Activated CD4-positive, alpha-beta memory T cell treated with anti-CD3 and anti-CD28 coated beads for 36 hours (primary cell): ENCODE results near the gene PCSK5. TPM values are rescaled to one million over a fixed set of nuclear protein-coding genes. Genes with fewer than 3 reads are reported as not detected.
"Not testable (repeated sequence)": the region's sequence is repeated elsewhere in the genome, so short reads cannot be mapped to it uniquely, and the experiment has no call there.

Experiments
- CTCF ChIA-PET: fragments of 350-600 bp; sonication (Branson Sonifier 250); formaldehyde crosslinking; loops from one replicate; lab custom pipeline; 2021; ENCODE audit warnings: antibody characterized with exemption, inconsistent platforms; lab: Charles Lee
- POLR2A ChIA-PET: fragments of 350-600 bp; sonication (Branson Sonifier 250); formaldehyde crosslinking; loops from one replicate; lab custom pipeline; 2021; ENCODE audit warnings: antibody characterized with exemption; lab: Charles Lee
- DNase-seq: peaks from one replicate; pipeline ENCODE4 v3.0.0-alpha.2; 2020
- H3K27ac Mint-ChIP-seq: one replicate; pipeline ENCODE4 v1.8.0; 2021; ENCODE audit warnings: mixed read lengths
- H3K27me3 Mint-ChIP-seq: one replicate; pipeline ENCODE4 v1.8.0; 2021; ENCODE audit warnings: mixed read lengths
- H3K36me3 Mint-ChIP-seq: one replicate; pipeline ENCODE4 v1.8.0; 2021; ENCODE audit warnings: mixed read lengths
- H3K4me1 Mint-ChIP-seq: one replicate; pipeline ENCODE4 v1.8.0; 2021; ENCODE audit warnings: low read depth, mixed read lengths
- H3K4me3 Mint-ChIP-seq: one replicate; pipeline ENCODE4 v1.8.0; 2021; ENCODE audit warnings: mild to moderate bottlenecking, mixed read lengths
- H3K9me3 Mint-ChIP-seq: one replicate; pipeline ENCODE4 v1.8.0; 2021; ENCODE audit warnings: mixed read lengths
- intact Hi-C: fragments of 100-400 bp; cut with micrococcal nuclease; formaldehyde crosslinking; loops from one replicate; pipeline ENCODE4 v1.15.1; 2023
- total RNA-seq, 2 experiments: library from RNA; stranded (reverse); gene quantifications; one replicate each; pipeline ENCODE4 v1.2.3, GENCODE V29; 2021

The PCSK5 gene
- total RNA-seq, 2 experiments from 2014 or later, result 2.0 to 2.1 TPM

DNA sequence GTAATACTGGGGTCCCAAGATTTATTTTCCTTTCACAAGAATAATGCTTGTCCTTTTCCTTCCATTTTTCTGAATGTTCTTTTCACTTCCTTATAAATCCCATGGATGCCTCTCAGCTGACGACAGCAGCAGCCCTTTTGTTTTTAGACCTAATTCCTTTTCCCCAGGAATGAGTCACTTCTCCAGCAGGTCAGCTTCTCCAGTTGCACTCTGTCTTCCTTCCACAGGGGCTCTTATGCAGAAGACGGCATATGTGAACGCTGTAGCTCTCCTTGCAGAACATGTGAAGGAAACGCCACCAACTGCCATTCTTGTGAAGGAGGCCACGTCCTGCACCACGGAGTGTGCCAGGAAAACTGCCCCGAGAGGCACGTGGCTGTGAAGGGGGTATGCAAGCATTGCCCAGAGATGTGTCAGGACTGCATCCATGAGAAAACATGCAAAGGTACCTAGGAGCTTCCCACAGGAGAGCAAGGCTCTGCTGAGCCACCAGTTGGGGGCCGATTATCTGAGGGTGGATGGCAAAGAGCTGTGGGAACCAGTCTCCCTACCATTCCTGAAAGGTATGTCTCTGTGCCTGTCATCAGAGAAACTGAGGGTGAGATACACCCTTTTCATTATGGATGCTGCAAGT, 430.8 kb downstream of the PCSK5 start:
- CTCF ChIA-PET, result no interaction called here
- H3K36me3 Mint-ChIP-seq, result no peaks in the 10 kb centered on the region
- H3K27me3 Mint-ChIP-seq, result peaks cover 2% of the 10 kb centered on the region

DNA sequence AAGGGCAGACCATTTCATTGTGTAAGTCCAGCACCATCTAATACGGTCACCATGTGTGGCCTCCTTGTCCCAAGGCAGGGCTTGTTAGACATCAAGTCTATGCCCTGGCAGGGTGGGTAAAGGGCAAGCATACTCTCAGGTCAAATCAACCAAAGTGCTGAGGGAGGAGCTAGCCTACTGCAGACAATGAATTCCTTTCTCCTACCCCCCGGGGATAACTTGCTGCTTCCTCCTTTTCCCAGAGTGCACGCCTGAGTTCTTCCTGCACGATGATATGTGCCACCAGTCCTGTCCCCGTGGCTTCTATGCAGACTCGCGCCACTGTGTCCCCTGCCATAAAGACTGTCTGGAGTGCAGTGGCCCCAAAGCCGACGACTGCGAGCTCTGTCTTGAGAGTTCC, 432.3 kb downstream of the PCSK5 start:
- peaks cover 2% of the 10 kb centered on the region for H3K27me3 Mint-ChIP-seq
- H3K27ac Mint-ChIP-seq, result no peak overlapping the region
- H3K4me3 Mint-ChIP-seq, result no peak overlapping the region
- ChIA-PET POLR2A (no interaction called here), CTCF (interaction anchor here (0.6 kb wide), 1 partner anchor 71 kb away, joined by 5 read pairs; the partner anchor contains the start of gene RFK)
- intact Hi-C loops, result no loop called here
- no peaks in the 10 kb centered on the region for H3K36me3 Mint-ChIP-seq
- H3K9me3 Mint-ChIP-seq, result no peaks in the 10 kb centered on the region
- DNase-seq, result no peak
- no peaks in the 10 kb centered on the region for H3K4me1 Mint-ChIP-seq

More for the DNA sequence above, 430.8 kb downstream of the PCSK5 start:
- intact Hi-C loops, result no loop called here
- DNase-seq, result no peak
- no peak overlapping the region for H3K4me3 Mint-ChIP-seq
- POLR2A ChIA-PET, result no interaction called here
- H3K4me1 Mint-ChIP-seq, result no peaks in the 10 kb centered on the region
- no peaks in the 10 kb centered on the region for H3K9me3 Mint-ChIP-seq
- no peak overlapping the region for H3K27ac Mint-ChIP-seq

DNA sequence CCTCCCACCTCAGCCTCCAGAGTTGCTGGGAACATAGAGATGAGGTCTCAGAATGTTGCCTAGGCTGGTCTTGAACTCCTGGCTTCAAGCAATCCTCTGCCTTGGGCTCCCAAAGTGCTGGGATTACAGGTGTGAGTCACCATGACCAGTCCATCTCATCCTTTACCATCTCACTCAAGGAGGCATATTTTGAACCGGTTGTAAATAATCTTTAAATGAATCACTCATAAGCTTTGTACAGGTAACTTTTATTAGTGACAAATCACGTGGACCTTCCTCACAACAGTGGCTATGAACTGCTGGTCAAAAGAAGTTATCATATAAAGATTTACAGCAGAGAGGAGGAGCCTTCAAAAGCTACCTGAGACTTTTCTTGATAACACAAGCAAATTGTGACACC, 433.0 kb downstream of the PCSK5 start:
- Mint-ChIP-seq H3K27me3 (peaks cover 5% of the 10 kb centered on the region), H3K36me3 (no peaks in the 10 kb centered on the region), H3K4me3 (no peak overlapping the region), H3K27ac (no peak overlapping the region), H3K4me1 (no peaks in the 10 kb centered on the region), H3K9me3 (no peaks in the 10 kb centered on the region)
- ChIA-PET POLR2A (no interaction called here), CTCF (interaction anchor here (0.6 kb wide), 1 partner anchor 71 kb away, joined by 5 read pairs; the partner anchor contains the start of gene RFK)
- no peak for DNase-seq
- intact Hi-C loops, result no loop called here

DNA sequence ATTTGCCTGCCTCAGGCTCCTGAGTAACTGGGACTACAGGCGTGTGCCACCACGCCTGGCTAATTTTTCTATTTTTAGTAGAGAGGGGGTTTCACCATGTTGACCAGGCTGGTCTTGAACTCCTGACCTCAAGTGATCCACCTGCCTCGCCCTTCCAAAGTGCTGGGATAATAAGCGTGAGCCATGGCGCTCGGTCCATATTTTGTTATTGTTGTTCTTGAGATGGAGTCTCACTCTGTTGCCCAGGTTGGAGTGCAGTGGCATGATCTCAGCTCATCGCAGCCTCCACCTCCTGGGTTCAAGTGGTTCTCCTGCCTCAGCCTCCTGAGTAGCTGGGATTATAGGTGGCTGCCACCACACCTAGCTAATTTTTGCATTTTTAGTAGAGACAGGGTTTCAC, 433.6 kb downstream of the PCSK5 start:
- CTCF ChIA-PET, DNase-seq, H3K36me3 Mint-ChIP-seq, H3K27me3 Mint-ChIP-seq, POLR2A ChIA-PET, H3K4me3 Mint-ChIP-seq, H3K9me3 Mint-ChIP-seq, H3K27ac Mint-ChIP-seq, H3K4me1 Mint-ChIP-seq, intact Hi-C loops: not testable (repeated sequence)

DNA sequence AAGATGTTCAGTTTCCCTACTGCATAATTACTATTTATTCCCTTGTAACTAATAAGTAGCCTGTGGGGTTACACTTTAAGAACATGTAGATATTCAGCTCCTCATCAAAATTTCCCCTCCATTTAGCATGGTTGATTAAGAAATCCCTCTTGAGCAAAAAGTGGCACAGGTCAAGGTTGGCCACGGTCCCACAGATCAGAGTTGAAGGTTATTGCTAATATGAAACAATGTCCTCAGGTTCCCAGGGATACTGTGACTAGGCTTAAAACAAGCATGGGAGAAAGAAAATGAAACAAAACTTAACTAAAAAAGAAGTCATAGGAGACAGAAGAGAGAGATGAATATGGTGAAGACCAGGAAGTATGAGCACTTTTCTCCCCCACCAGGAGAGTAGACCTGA, 439.6 kb downstream of the PCSK5 start:
- no peaks in the 10 kb centered on the region for H3K9me3 Mint-ChIP-seq

DNA sequence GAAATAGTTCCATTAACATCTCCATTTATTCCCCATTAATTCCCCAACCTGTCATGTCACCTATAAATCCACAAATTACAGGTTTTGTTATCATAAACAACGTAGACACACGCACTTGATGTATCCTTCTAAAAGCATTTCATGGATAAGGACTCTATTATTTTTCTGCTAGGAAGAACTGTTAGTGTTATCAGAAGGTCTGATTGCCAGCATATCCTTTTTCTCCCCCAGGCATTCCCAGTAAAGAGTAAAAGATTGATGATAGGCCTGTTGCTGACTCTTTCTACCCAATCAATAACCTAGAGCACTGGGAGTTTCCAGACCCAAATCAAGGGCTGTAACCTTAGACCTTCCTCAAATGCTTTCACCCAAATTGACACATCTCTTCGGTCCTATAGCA, 442.9 kb downstream of the PCSK5 start:
- H3K27me3 Mint-ChIP-seq, result peaks cover 8% of the 10 kb centered on the region
- H3K9me3 Mint-ChIP-seq, result no peaks in the 10 kb centered on the region
- intact Hi-C loops, result no loop called here
- DNase-seq, result no peak
- CTCF ChIA-PET, result no interaction called here
- no peaks in the 10 kb centered on the region for H3K36me3 Mint-ChIP-seq
- no peak overlapping the region for H3K27ac Mint-ChIP-seq
- H3K4me1 Mint-ChIP-seq, result no peaks in the 10 kb centered on the region
- H3K4me3 Mint-ChIP-seq, result no peak overlapping the region
- POLR2A ChIA-PET, result no interaction called here

More for the DNA sequence above, 439.6 kb downstream of the PCSK5 start:
- Mint-ChIP-seq H3K36me3 (no peaks in the 10 kb centered on the region), H3K4me1 (no peaks in the 10 kb centered on the region), H3K27me3 (peaks cover 9% of the 10 kb centered on the region), H3K4me3 (no peak overlapping the region), H3K27ac (no peak overlapping the region)
- POLR2A ChIA-PET, result no interaction called here
- CTCF ChIA-PET, result no interaction called here
- intact Hi-C loops, result no loop called here
- DNase-seq, result no peak

DNA sequence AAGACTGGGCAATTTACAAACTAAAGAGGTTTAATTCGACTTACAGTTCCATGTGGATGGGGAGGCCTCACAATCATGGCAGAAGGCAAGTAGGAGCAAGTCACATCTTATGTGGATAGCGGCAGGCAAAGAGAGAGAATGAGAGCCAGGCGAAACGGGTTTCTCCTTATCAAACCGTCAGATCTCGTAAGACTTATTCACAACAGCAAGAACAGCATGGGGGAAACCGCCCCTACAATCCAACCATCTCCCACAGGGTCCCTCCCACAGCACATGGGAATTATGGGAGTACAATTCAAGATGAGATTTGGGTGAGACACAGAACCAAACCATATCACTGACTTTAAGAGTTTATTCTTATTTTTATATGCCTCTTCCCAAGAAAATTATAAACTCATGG, 443.5 kb downstream of the PCSK5 start:
- H3K27me3 Mint-ChIP-seq, result peaks cover 12% of the 10 kb centered on the region
- DNase-seq, result no peak
- no peak overlapping the region for H3K4me3 Mint-ChIP-seq
- no peak overlapping the region for H3K27ac Mint-ChIP-seq
- intact Hi-C loops, result no loop called here
- CTCF ChIA-PET, result no interaction called here
- no peaks in the 10 kb centered on the region for H3K36me3 Mint-ChIP-seq
- no peaks in the 10 kb centered on the region for H3K4me1 Mint-ChIP-seq
- POLR2A ChIA-PET, result no interaction called here
- no peaks in the 10 kb centered on the region for H3K9me3 Mint-ChIP-seq

DNA sequence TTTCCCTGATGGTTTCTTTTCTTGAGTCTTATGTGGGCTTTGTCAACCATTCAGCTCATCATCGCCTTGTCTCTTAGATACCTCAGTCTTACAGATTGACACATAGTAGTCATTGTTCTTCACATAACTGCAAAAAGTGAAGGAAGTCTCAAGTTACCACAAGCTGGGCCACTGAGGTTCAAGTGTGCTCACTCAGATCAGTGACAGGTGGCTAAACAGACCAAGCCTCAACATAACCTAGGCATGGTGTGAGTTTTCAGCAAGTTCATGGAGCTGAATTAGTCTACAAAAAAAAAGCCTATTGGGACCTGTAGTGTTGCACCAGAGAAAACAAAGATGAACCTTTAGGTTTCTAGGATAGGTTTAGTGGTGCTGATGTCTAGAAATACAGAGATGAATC, 445.6 kb downstream of the PCSK5 start:
- POLR2A ChIA-PET, result no interaction called here
- no peak for DNase-seq
- no peaks in the 10 kb centered on the region for H3K4me1 Mint-ChIP-seq
- intact Hi-C loops, result no loop called here
- no peak overlapping the region for H3K4me3 Mint-ChIP-seq
- no peaks in the 10 kb centered on the region for H3K9me3 Mint-ChIP-seq
- CTCF ChIA-PET, result interaction anchor here (0.9 kb wide), 1 partner anchor 26 kb away, joined by 3 read pairs; no protein-coding TSS in a partner anchor
- H3K27me3 Mint-ChIP-seq, result peaks cover 12% of the 10 kb centered on the region
- no peak overlapping the region for H3K27ac Mint-ChIP-seq
- no peaks in the 10 kb centered on the region for H3K36me3 Mint-ChIP-seq

DNA sequence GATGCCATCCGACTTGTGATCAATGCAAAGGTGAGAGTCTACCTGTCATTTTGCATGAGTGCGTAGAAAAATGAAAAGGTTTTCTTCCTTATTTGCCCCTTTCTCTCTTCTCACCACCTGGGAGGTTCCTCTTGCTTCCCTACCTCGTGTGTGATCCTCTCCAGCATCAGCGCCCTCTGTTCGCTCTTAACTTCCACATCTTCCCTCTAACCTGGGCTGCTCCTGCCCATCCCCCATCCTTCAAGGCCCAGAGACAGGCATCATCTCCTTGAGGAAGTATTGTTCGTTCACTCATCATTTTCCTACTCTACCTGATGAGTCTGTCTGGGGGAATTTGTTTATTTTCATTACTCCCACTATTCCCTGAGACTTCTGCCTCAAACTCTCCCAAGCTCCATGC, 447.9 kb downstream of the PCSK5 start:
- ChIA-PET CTCF (no interaction called here), POLR2A (interaction anchor here (0.6 kb wide), 1 partner anchor 42 kb away, joined by 4 read pairs; no protein-coding TSS in a partner anchor)
- Mint-ChIP-seq H3K4me3 (no peak overlapping the region), H3K36me3 (no peaks in the 10 kb centered on the region), H3K27me3 (peaks cover 18% of the 10 kb centered on the region), H3K4me1 (no peaks in the 10 kb centered on the region), H3K9me3 (peaks cover under 1% of the 10 kb centered on the region), H3K27ac (no peak overlapping the region)
- DNase-seq, result no peak
- intact Hi-C loops, result no loop called here

DNA sequence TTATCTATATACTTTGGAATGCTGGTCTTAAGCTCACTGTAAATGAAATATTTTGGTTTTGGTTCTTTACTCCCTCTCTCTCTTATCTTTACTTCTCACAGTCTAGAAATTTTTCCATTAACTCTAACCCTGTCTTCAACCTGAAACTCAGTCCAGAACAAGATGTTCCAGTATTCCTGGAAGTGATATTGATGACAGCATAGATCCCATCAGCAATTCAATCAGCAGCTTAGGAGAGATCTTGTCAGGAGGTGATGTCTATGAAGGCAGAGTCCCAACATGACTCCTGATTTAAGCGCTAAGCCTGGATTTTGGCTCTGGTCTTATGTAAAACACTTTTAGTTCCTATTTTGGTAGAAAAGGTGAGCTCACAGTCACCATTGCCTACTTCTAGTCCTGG, 451.1 kb downstream of the PCSK5 start:
- CTCF ChIA-PET, result no interaction called here
- POLR2A ChIA-PET, result no interaction called here
- H3K27me3 Mint-ChIP-seq, result peaks cover 24% of the 10 kb centered on the region
- no peak for DNase-seq
- H3K27ac Mint-ChIP-seq, result no peak overlapping the region
- no peak overlapping the region for H3K4me3 Mint-ChIP-seq
- intact Hi-C loops, result no loop called here
- H3K4me1 Mint-ChIP-seq, result no peaks in the 10 kb centered on the region
- H3K9me3 Mint-ChIP-seq, result peaks cover 3% of the 10 kb centered on the region
- H3K36me3 Mint-ChIP-seq, result no peaks in the 10 kb centered on the region

DNA sequence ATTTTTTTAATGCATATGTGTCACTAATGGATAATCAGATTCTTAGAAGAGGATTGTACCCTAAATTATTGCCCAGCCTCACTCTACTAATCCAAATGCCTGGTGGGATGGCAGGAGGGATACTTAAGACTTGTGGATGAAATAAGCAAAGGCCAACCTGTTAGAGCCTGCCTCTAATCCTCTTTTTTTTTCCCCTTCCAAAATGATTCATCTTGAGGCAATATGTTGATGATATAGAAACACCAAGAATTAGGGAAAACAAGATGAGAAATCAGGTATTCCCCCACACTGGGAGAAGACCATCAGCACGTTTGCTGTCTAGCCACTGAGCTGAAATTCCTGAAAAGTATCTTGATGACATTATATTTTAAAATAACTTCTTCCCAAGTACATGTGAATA, 451.7 kb downstream of the PCSK5 start:
- peaks cover 3% of the 10 kb centered on the region for H3K9me3 Mint-ChIP-seq
- H3K4me3 Mint-ChIP-seq, result no peak overlapping the region
- CTCF ChIA-PET, result no interaction called here
- POLR2A ChIA-PET, result no interaction called here
- H3K27ac Mint-ChIP-seq, result no peak overlapping the region
- peaks cover 24% of the 10 kb centered on the region for H3K27me3 Mint-ChIP-seq
- intact Hi-C loops, result no loop called here
- no peaks in the 10 kb centered on the region for H3K4me1 Mint-ChIP-seq
- DNase-seq, result no peak
- no peaks in the 10 kb centered on the region for H3K36me3 Mint-ChIP-seq

DNA sequence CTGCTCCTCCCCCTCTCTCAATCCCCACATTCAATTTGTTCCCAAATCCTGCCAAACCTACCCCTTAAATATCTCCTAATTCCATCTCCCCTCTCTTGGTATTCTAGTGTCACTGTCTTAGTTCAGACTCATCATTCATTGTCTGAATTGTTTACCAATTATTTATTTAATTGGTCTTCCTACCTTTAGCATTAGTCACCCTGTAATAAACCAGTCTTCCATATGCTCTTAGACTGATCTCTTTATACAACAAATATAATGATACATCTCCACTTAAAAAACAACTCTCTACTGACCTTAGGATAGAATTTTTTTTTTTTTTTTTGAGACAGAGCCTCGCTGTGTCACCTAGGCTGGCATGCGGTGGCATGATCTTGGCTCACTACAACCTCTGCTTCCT, 452.4 kb downstream of the PCSK5 start:
- intact Hi-C loops, result no loop called here
- no peak overlapping the region for H3K27ac Mint-ChIP-seq
- peaks cover 3% of the 10 kb centered on the region for H3K9me3 Mint-ChIP-seq
- no peak for DNase-seq
- ChIA-PET POLR2A (no interaction called here), CTCF (no interaction called here)
- H3K4me1 Mint-ChIP-seq, result no peaks in the 10 kb centered on the region
- H3K36me3 Mint-ChIP-seq, result no peaks in the 10 kb centered on the region
- H3K4me3 Mint-ChIP-seq, result no peak overlapping the region
- H3K27me3 Mint-ChIP-seq, result peaks cover 23% of the 10 kb centered on the region

DNA sequence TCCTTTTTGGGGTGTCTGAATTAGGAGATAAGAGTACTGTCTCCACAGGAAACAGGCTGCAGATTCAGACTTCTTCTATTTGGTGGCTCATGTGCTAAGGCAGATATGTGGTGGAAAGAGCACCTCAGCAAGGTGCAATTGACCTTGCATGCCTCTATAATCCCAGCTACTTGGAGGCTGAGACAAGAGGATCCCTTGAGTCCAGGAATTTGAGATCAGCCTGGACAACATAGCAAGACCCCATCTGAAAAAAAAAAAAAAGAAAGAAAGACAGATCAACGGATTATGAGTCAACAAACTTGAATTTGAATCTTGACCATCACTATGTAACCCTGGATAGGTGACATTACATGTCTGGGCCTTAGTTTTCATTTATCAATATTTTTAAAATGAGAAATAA, 459.4 kb downstream of the PCSK5 start:
- H3K9me3 Mint-ChIP-seq, result no peaks in the 10 kb centered on the region
- H3K27ac Mint-ChIP-seq, result no peak overlapping the region
- POLR2A ChIA-PET, result no interaction called here
- intact Hi-C loops, result no loop called here
- CTCF ChIA-PET, result no interaction called here
- H3K4me1 Mint-ChIP-seq, result no peaks in the 10 kb centered on the region
- DNase-seq, result no peak
- H3K36me3 Mint-ChIP-seq, result no peaks in the 10 kb centered on the region
- no peak overlapping the region for H3K4me3 Mint-ChIP-seq
- peaks cover 5% of the 10 kb centered on the region for H3K27me3 Mint-ChIP-seq
